GM19043 (cell line): Measurements from ENCODE around the gene MDM4.
A peak's percentile ranks its signal among the peaks of the same experiment; 100 is the strongest.

Experiments
- ATAC-seq: cut with Tn5 transposase; IDR thresholded peaks from one replicate; pipeline ENCODE4 v1.9.1; 2021; ENCODE audit warnings: low read depth; ENCODE audit not compliant: unreplicated experiment

MDM4 gene

DNA sequence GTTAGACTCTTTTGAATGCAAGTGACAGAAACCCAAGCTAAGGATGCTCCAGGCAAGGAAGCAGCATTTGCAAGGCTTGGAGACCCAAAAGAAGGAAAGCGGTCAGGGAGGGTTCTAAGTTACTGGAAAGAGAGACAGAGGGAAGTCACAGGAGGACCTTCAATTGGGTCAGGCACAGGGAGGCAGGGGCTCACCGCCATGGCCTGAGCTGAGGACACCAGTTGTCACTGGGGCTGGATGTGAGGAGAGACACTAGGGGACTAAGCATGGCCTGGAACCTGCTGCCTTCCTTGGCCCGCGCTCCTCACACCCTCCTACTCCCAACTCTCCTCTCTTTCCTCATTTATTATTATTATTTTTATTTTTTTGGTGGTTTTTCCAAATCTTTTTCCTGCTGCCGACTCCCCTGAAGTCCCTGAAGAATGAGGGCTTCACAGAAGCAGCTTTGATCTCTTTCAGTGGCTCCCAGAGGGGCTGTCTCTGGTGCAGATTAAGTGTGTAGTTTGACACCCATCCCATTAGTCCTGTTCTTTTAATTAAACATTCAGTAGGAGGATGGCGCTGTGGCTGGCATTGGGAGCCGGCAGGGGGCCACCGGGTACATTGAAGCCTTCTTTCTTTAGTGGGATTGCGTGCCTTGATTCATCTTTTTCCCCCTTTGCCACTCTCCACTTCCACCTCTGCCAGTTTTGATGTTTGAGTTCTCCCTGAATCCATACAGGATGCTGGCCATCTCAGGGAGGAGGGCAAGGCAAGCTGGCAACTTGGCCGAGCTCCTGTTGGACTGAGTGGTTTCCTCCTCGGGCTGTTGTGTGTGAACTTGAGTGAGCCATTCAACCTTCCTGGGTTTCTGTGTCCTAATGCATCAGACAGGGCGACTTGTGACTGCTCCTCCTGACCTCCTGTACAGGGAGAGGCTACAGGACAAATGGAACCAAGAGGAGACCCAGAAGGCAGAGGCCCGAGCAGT, 59.3 kb downstream of the MDM4 start:
- no peak for ATAC-seq

GRCh38 chr1:204576422-204576821, 60.2 kb downstream of the MDM4 start:
- ATAC-seq, result no peak

DNA sequence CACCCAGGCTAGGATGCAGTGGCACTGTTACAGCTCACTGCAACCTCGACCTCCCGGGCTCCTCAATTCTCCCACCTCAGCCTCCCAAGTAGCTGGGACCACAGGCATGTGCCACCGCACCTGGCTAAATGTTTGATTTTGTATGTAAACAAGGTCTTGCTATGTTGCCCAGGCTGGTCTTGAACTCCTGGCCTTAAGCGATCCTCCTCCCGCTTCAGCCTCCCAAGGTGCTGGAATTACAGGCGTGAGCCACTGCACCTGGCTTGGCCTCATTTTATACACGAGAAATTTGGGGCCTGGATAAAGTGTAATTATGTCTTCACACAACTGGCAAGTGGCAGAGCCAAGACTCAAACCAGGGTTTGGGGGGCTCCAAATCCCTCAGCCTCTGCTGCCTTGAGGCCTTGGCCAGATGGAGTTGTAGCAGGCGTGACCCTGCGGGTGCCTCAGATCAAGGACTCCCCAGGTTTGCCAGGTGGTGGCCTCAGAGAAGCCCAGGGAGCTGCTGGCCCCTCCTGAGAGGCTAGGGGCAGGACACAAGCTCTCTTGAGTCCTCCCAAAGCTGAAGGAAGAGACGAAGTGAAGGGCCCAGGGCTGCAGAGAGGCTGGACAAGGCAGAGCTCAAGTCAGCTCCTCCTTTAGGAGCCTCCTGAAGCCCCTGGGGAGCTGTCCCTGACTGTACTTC, 61.7 kb downstream of the MDM4 start:
- no peak for ATAC-seq

DNA sequence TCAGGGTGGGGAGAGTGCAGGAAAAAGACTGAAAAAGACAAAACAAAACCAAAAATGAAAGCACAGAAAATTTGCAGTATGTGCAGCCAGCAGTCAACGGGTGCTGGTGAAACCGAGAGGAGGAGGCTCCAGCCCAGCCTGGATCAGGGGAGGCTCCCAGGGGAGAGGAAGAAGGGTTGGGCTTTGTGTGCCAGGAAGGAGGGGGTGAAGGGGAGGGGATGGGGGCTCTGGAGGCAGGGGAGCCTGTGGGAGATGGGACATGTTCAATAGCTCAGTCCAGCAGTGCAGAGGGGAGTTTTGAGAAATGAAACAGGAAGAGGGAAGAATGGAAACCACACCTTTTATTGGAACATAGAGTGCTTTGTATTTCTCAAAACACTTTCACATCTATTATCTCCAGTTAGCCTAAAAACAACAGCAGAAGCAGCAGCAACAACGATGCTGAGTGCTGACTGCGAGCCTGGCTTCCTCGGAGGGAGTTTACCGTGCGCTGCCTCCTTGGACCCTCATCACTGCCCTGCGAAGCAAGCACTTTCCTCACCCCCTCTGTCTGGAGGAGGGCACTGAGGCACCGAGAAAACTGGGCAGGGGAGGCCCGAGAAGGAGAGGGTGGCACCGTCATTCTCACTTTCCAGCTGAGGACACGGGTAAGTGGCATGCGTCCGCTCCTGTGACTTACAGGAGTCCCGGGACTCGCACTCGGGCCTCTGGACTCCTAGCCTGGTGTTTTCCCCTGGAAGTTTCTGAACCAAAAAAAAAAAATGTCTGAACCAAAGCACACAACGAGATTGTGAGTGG, 62.9 kb downstream of the MDM4 start:
- ATAC-seq, result peak; percentile 85

DNA sequence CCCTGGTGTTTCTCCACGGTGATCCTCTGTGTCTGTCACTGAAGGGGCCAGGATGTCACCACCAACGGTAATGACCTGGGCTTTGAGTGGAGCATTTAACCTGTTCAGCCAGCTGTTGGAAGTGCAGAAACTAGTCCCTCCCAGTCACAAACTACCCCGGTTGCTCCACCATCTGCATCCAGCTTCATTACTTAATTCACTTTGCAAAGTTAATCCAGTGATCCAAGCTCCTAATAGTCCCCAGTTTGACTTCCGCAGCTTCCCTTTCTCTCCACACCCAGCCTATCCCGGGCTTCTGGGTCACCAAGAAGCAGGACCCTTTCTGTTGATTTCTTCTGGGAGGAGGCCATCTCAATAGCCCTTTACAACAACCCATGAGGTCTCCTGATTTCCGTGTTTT, 63.5 kb downstream of the MDM4 start:
- no peak for ATAC-seq

DNA sequence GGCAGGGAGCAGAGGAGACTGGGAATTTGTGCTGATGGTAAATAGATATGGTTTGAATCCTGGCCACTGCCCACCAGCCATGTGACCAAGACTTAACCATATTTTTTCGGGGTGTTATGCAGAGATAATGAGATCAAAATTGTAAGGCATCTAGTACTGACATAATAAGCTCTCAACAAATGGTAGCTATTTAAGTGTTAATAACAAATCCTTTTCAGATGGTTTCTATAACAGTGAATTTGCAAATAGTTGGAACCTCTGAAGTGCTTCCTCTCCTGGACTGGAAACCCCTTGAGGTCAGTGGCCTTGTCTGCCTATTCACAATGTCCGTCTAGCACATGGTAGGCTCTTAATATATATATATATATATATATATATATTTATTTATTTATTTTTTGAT, 64.7 kb downstream of the MDM4 start:
- no peak for ATAC-seq

- ATAC-seq, result no peak
Observed at GRCh38 chr1:204581759-204582158, 65.6 kb downstream of the MDM4 start.

DNA sequence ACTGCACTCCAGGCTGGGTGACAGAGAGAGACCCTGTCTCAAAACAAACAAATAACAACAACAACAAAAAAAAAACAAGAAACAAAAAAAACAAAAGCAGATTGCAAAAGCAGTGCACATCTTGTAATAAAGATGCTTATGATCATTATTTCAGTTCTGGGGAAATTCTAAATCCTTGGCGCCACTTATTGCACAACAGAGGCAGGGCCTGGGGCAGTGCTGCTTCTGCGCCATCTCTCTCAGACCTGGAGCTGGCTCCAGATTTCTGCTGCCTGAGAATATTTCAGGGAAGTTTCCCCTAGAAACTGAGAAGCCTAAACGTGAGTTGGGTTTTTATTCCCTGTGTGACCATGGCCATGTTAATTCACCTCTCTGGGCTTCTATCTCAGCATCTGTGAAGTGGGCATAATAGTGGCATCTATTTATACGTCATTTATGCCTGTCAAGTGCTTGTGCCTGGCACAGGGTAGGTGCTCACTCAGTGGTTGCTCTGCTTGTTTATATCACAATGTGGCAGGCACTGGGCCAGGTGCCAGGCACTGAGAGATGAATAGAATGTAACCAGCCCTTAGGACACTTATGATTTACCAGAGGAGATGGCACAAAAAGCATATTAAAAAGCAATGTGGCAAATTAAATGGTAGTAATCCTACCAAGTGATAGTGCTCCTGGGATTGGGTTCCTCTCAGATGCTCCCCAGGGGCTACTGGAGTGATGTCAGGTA, 67.9 kb downstream of the MDM4 start:
- no peak for ATAC-seq

- ATAC-seq, result no peak
Observed at GRCh38 chr1:204584699-204585372, 68.6 kb downstream of the MDM4 start.

DNA sequence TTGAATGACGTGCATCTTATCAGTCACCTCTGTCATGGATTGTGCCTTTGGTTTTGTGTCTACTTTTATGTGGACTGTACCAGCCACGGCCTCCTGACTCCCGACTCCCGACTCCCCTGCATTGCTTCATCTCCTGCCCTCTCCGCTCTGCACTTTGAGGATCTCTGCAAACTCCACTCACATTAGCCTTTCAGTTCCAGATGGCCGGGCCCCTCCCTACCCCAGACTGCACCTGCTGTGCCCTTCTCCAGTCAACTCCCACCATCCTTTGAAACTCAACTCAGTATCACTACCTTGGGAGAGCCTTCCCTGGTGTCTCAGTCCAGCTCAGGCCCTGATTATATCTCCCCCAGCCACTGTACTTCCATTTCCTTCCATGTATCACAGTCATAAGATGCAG, 71.4 kb downstream of the MDM4 start:
- ATAC-seq, result no peak

DNA sequence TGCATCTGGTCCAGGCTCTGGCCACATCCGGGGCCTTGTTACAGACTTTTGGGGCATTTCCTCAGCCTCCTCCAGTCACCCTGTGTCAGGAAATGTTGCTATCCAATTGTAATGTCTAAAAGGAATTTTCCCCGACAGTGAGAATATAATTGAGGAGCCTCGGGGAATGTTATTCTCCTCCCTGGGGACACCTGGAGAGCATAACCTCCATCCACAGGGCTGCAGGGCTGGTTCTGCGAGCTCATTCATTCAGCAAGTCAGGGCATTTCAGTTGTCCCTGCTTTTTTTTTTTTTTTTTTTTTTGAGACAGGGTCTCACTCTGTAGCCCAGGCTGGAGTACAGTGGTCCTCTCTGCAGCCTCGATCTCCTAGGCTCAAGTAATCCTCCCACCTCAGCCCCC, 72.6 kb downstream of the MDM4 start:
- ATAC-seq, result no peak

DNA sequence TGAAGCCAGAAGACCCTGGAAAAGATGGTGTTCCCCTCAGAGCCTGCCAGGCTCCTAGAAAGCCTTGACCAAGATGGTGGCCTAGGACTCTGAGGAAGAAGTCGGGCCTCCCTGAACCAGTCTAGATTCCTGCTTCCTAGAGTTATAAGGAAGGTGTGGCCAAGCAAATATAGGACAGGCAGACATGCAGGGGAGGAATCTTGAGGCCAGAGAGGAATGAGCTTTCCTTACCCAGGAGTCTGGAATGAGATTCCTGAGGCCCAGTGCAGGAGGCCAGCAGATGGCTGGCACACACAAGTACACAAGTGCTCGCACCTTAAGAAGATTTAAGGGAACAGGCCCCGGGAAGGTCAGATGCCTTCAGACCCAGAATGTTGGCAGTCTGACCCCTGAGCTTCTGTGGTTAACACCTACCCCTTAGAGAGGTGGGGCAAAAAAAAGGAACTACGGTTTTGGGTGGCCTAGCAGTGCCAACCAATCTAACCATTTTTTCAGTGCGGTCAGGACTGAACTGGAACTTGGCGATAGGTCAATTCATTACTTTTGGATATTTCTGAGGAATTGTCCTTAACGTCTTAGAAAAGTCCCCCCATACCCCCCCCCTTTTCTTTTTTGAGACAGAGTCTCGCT, 73.3 kb downstream of the MDM4 start:
- no peak for ATAC-seq

DNA sequence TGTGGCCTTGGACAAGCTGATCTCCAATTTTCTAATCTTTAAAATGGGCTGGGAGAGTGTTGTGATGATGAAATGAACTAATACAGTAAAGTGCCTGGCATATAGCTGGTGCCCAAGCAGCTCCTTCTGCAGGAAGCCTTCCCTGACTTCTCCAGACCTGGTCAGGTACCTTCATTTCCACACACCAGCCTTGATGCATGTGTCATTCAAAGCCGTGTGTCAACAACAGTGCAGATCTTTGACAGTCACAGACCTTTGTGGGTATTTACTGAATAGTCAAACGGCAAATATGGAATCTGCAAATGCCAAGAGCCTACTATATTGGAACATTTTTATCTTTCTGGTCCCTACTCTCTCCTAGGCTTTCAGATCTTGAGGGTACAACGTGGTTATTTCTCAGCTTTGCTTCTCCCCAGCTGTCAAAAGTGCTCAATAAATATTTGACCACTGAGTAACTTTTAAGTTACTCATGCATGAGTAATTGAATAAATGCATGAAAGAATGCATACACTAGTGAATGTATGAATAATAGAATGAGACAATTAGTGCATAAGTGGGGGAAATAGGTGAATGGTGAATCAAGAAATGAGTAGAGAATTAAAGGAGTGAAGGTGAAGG, 75.4 kb downstream of the MDM4 start:
- ATAC-seq, result no peak

DNA sequence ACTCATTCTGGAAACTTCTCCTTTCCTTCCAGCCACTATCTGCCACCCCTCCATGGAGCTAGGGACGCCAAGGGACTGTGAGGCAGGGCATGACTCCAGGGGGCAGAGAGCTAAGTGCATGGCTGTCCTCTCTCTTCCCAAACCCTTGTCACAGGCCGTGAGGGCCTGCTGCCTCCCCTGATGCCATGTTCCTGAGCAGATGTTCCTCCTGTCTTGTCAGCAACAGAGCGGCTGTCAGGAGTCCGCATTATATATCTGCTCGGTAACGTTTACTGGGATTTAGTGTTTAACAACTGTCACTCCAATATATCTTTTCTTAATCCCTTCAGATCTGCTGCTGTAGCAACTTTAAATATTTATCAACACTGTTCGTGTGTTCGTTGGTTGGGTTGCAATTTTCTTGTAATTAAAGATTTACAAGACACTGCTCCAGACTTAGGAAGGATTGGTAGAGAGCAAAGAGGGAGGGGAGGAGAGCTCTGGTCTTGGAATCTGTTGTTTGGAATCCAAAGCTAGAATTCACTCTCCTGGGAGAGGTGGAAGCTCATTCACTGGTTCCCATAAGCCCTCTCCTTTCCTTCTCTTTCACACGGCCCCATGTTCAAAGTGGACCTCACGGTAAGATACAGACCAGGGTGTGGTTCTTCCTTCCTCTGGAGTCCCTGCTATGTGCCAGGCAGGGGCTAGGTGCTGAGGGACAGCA, 76.2 kb downstream of the MDM4 start:
- ATAC-seq, result no peak

DNA sequence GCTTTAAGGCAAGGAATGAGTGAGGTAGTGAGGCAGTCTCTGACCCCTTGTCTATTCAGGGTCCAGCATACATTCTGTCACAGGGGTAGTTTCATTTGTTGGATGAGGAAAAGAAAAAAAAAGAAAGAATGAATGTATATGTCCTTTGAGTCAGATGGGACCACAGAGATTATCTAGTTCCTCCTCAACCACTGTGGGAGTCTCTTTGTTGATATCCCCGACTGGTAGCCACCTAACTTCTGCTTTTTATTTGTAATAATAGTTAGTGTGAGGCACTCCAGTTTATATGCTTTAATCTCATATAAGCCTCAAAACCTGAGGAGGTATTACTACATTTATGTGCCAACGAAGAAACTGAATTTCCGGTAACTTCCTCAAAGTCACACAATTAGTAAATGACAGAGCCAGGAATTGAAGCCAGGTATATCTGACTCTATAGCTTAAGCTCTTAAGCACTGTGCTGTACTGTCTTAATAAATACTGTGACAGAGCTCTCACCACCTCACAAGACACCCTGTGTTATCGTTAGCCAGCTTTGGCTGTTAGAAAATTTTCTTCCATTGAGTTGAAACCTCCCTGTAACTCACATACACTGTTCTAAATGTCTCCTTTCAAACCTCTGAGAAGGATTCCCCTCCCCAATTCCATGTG, 82.2 kb downstream of the MDM4 start:
- no peak for ATAC-seq

GRCh38 chr1:204599098-204599497, 82.9 kb downstream of the MDM4 start:
- no peak for ATAC-seq

- ATAC-seq, result no peak
Observed at GRCh38 chr1:204599596-204599995, 83.4 kb downstream of the MDM4 start.

GRCh38 chr1:204600203-204600602, 84.0 kb downstream of the MDM4 start:
- no peak for ATAC-seq
